Glutamatergic neuron (in vitro differentiated cells): ENCODE results near the gene TSPYL4. TPM values are rescaled to one million over a fixed set of nuclear protein-coding genes. Genes with fewer than 3 reads are reported as not detected.

Source experiments
- DNase-seq: peaks from one replicate; pipeline ENCODE4 v3.0.0; 2022
- H3K27ac Mint-ChIP-seq: one replicate; pipeline ENCODE4 v1.8.0; 2020; ENCODE audit warnings: mild to moderate bottlenecking, mixed read lengths, inconsistent platforms; ENCODE audit not compliant: unreplicated experiment
- H3K27me3 Mint-ChIP-seq: one replicate; pipeline ENCODE4 v1.8.0; 2020; ENCODE audit warnings: mild to moderate bottlenecking, moderate library complexity, mixed read lengths, inconsistent platforms; ENCODE audit not compliant: unreplicated experiment
- H3K36me3 Mint-ChIP-seq: one replicate; pipeline ENCODE4 v1.8.0; 2020; ENCODE audit warnings: mild to moderate bottlenecking, mixed read lengths, inconsistent platforms; ENCODE audit not compliant: unreplicated experiment
- H3K4me1 Mint-ChIP-seq: one replicate; pipeline ENCODE4 v1.8.0; 2020; ENCODE audit warnings: mild to moderate bottlenecking, low read depth, mixed read lengths, inconsistent platforms; ENCODE audit not compliant: unreplicated experiment
- H3K4me3 Mint-ChIP-seq: one replicate; pipeline ENCODE4 v1.8.0; 2020; ENCODE audit warnings: mild to moderate bottlenecking, mixed read lengths, inconsistent platforms; ENCODE audit not compliant: unreplicated experiment
- H3K9me3 Mint-ChIP-seq: one replicate; pipeline ENCODE4 v1.8.0; 2020; ENCODE audit warnings: mild to moderate bottlenecking, moderate library complexity, mixed read lengths, inconsistent platforms; ENCODE audit not compliant: unreplicated experiment
- total RNA-seq: library from RNA; stranded (reverse); fragmentation: NEBNext Ultra II Directional; extraction: Animal tissue kit (Norgen Biotek cat#: 25700); gene quantifications from one replicate; pipeline ENCODE4 v1.2.1, GENCODE V29; 2021; ENCODE audit not compliant: unreplicated experiment
- TF ChIP-seq, protein P1 (sequence below): fragments of 200-600 bp; sonication (generic); IDR thresholded peaks from one replicate; pipeline ENCODE4 v1.5.0; 2021; ENCODE audit not compliant: partially characterized antibody, unreplicated experiment

TSPYL4 gene
- total RNA-seq, 1 donor from 2014 or later: 81.3 TPM

DNA sequence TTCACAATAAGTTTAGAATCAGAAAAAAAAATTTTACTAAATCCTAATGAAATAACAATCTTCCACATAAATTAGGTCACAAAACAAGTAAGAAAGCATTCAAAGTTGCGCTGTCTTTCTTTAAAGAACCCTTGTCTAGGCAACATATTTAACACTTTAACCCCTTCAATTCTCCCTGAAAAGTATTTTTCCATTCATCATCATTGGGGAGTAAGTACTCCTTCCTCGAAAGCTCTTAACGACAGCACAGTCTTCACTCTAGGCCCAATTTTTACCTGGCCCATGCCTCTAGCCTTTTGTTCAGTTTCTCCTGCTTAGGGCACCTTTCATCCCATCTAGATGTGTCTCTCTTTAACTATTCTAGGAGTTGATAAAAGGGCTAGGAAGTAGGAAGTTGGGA is 23.2 kb upstream of the TSPYL4 start:
- DNase-seq: no peak
- peaks cover 4% of the 10 kb centered on the region for H3K9me3 Mint-ChIP-seq
- TF ChIP-seq, protein P1, sequence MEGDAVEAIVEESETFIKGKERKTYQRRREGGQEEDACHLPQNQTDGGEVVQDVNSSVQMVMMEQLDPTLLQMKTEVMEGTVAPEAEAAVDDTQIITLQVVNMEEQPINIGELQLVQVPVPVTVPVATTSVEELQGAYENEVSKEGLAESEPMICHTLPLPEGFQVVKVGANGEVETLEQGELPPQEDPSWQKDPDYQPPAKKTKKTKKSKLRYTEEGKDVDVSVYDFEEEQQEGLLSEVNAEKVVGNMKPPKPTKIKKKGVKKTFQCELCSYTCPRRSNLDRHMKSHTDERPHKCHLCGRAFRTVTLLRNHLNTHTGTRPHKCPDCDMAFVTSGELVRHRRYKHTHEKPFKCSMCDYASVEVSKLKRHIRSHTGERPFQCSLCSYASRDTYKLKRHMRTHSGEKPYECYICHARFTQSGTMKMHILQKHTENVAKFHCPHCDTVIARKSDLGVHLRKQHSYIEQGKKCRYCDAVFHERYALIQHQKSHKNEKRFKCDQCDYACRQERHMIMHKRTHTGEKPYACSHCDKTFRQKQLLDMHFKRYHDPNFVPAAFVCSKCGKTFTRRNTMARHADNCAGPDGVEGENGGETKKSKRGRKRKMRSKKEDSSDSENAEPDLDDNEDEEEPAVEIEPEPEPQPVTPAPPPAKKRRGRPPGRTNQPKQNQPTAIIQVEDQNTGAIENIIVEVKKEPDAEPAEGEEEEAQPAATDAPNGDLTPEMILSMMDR: no peak
- H3K36me3 Mint-ChIP-seq: no peaks in the 10 kb centered on the region
- peak overlapping the region; percentile 39 for H3K27ac Mint-ChIP-seq
- peaks cover 17% of the 10 kb centered on the region for H3K4me1 Mint-ChIP-seq
- H3K4me3 Mint-ChIP-seq: peak overlapping the region; percentile 96
- H3K27me3 Mint-ChIP-seq: peaks cover 3% of the 10 kb centered on the region

DNA sequence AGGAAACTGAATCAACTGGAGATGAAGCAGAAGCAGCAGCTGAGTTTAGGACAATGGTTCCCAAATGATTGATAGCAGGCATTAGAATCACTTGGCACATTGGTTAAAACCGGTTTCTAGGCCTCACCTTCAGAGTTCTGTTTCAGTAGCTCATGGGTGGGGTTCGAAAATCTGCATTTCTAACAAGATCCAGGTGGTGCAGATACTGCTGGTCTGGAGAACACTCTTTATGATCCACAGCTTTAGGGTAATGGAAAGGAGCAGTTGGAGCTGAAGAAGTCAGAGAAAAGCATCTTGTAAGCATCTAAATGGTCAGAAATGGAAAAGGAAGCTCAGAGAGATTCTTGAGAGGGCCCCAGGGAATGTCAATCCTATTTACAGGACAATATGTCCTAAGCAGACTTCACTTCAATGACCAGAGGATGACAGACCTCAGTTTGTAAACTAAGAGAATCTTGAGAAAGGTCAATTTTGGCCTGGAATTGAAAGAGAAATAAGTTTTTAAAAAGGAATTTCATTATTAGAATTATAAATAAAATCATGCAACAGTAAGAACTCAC is 17.4 kb upstream of the TSPYL4 start:
- DNase-seq: no peak
- Mint-ChIP-seq H3K4me1 (peaks cover 13% of the 10 kb centered on the region), H3K27me3 (no peaks in the 10 kb centered on the region), H3K36me3 (no peaks in the 10 kb centered on the region), H3K4me3 (no peak overlapping the region), H3K9me3 (no peaks in the 10 kb centered on the region), H3K27ac (no peak overlapping the region)
- TF ChIP-seq, protein P1: no peak

GRCh38 chr6:116268589-116269293 is 14.9 kb upstream of the TSPYL4 start:
- H3K27me3 Mint-ChIP-seq: no peaks in the 10 kb centered on the region
- no peak overlapping the region for H3K27ac Mint-ChIP-seq
- no peaks in the 10 kb centered on the region for H3K9me3 Mint-ChIP-seq
- DNase-seq: no peak
- TF ChIP-seq, protein P1: peak; percentile 77
- H3K4me3 Mint-ChIP-seq: no peak overlapping the region
- H3K36me3 Mint-ChIP-seq: peaks cover 12% of the 10 kb centered on the region
- H3K4me1 Mint-ChIP-seq: peaks cover 8% of the 10 kb centered on the region

DNA sequence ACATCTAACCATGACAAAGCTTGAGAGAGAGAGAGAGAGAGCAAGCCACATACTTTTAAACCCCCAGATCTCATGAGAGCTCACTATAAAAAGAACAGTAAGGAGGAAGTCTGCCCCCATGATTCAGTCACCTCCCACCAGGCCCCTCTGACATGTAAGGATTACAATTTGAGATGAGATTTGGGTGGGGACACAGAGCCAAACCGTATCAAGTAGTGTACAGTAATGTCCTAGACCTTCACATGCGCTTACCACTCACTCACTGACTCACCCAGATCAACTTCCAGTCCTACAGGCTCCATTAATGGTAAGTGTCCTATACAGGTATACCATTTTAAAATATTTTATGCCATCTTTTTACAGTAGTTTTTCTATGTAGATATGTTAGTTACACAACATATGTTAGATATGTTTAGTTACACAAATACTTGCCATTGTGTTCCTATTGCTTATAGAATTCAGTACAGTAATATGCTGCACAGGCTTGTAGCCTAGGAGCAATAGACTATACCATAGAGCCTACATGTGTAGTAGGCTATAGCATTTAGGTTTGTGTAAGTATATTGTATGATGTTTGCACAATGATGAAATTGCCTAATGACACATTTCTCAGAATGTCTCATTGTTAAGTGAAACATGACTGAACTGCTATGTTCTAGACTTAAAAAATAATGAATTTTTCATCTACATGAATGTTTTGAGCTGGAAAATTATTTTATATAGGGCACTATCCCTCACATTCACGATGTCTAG is 14.1 kb upstream of the TSPYL4 start:
- no peak for DNase-seq
- Mint-ChIP-seq H3K36me3 (peaks cover 16% of the 10 kb centered on the region), H3K9me3 (peaks cover 1% of the 10 kb centered on the region), H3K4me3 (no peak overlapping the region), H3K27me3 (no peaks in the 10 kb centered on the region), H3K4me1 (peaks cover 8% of the 10 kb centered on the region), H3K27ac (no peak overlapping the region)
- TF ChIP-seq, protein P1: no peak

DNA sequence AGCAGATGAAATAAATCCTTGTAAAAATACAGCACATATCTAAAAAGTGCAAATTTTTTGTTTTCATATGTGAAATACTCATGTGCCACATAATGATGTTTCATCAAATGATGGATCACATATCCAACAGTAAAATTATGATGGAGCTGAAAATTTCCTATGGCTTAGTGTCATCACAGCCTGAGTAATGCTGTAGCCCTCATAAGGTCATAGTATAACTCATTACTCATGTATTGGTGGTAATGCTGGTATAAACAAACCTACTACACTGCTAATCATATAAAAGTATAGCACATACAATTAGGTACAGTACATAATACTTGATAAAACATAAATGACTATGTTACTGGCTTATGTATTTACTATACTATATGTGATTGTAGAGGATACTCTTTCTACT is 12.9 kb upstream of the TSPYL4 start:
- no peak overlapping the region for H3K4me3 Mint-ChIP-seq

More for the DNA sequence above, 12.9 kb upstream of the TSPYL4 start:
- Mint-ChIP-seq H3K9me3 (peaks cover 1% of the 10 kb centered on the region), H3K27me3 (no peaks in the 10 kb centered on the region), H3K4me1 (peaks cover 8% of the 10 kb centered on the region), H3K27ac (no peak overlapping the region), H3K36me3 (peaks cover 26% of the 10 kb centered on the region)
- DNase-seq: no peak
- TF ChIP-seq, protein P1: no peak
